GM03348 (cell line): ENCODE data around the gene GTPBP2.

ENCODE experiments used
- DNase-seq: peaks from one replicate; pipeline ENCODE4 v3.0.0; 2012; ENCODE audit warnings: low spot score

GTPBP2 gene

DNA sequence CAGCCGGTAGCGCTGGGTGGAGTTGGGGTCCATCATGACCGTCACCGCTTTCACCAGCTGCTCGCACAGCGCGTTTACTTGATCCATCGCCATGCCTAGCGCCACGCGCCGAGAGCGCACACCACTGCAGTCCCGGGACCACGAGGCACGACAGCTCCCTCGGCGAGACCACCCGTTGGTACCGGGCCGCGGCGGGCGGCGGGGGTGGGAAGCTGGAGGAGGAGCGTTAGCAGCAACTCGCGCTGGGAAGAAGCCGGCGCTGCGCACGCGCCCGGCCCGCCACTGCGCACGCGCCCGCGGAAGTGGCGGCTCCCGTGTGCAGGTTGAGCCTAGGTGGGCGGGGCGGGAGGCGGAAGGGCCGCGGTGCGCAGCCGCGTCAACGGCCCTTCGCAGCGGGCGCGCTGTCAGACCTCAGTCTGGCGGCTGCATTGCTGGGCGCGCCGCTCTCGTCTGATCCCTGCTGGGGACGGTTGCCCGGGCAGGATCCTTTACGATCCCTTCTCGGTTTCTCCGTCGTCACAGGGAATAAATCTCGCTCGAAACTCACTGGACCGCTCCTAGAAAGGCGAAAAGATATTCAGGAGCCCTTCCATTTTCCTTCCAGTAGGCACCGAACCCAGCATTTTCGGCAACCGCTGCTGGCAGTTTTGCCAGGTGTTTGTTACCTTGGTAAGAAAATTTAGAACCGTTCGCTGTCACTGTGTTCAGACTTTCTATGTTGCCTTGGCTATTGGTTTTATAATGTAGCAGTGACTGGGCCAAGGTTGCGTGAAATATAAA lies 53.1 kb downstream of the GTPBP2 start, which contains the start of the genes POLH and XPO5:
POLH (plus strand) TSS at position 414 of the 780 bp plus-strand sequence. CDS start 6,135 bp downstream, outside the sequence.
XPO5 (minus strand) TSS at position 267 of the 780 bp plus-strand sequence; CDS start at position 93, 174 bp downstream.
- DNase-seq = peak; percentile 99

DNA sequence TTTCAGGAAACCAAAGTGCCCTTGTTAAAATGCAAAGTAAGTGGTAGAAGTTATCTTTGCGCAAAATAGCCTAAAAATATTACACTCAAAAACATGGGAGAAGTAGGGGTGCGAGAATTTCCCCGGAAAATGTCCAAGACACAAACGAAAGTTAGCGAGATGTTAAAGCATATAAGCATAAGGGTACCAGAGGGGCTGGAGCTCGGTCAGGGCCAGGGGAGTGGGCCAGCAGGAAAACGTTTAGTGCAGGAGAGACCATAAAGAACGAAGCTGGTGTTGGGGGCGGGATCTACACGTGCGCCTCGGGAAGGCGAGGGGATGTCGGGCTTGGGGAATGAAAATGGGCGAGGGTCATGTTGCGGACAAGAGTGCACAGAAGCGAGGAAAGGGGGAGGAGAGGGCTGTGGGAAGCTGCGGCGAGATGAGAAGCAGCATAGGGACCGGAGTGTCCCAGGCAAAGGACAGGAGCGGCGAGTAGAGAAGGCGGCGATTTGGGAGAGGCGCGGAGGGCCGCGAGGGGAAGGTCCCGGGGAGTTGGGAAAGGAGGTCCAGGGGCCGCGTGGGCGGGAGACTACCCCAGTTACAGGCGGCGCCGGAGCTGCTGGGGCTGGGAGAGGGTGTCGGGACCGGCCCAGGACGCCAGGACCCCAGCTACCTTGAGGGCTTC lies 53.8 kb downstream of the GTPBP2 start:
- peak; percentile 67 for DNase-seq

DNA sequence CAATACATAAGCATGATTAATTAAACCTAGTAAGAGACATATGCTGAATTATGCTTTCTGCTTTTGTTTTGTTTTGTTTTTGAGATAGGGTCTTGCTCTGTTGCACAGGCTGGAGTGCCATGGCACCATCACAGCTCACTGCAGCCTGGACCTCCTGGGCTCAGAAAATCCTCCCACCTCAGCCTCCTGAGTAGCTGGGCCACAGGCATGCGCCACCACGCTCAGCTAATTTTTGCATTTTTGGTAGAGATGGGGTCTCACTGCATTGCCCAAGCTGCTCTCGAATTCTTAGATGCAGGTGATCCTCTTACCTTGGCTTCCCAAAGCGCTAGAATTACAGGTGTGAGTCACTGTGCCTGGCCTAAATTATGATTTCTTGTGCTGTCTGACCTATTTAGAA lies 57.0 kb downstream of the GTPBP2 start:
- no peak for DNase-seq

DNA sequence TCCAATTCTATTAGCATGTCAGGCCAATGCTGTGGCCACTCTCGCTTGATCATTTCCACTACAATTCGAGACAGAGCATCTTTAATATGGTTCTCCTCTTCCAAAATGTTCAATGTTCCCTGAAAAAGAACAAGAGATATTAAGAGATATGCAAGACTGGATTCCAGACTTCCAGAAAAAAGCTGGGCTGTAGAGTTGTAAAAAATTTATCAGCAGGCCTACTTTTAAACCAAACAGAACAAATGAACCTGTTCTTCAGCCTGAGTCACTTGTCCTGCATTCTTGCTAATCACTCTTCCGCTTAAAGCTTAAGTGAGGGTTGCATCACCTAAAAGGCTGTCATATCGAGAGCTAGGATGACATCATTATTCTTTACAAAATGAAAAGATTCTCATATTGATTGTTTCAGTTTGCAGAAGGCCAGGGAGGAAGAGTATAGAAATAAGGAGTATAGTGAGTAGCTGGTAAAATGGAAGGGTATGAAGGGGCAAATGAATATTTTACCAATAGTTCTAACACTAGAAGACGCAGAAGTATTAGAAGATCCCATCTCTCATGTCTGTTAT lies 58.1 kb downstream of the GTPBP2 start:
- no peak for DNase-seq
